Measurements from ENCODE around the gene CALHM3.

The CALHM3 gene

GRCh38 chr10:103459615-103460014 is 19.4 kb downstream of the CALHM3 start:
- no peak for DNase-seq (ENCODE audit: low read depth)
- H3K4me3 ChIP-seq (ENCODE audit: low read length), result no peak overlapping the region
- TF ChIP-seq CTCF (conservative IDR thresholded peaks at IDR 0.05; ENCODE audit: low read length), result no peak

- DNase-seq (ENCODE audit: low read depth), result no peak
- H3K4me3 ChIP-seq (ENCODE audit: low read length), result no peak within 1 kb of the TSS
Measured at GRCh38 chr10:103458720-103459119, 20.3 kb downstream of the CALHM3 start, which contains the start of gene CALHM1. TSS of gene CALHM1 (minus strand) at chr10:103458900. CDS start at chr10:103458751, 149 bp downstream.

GRCh38 chr10:103457896-103458583 is 21.0 kb downstream of the CALHM3 start:
- H3K4me3 ChIP-seq (ENCODE audit: low read length), result no peak overlapping the region
- DNase-seq (ENCODE audit: low read depth), result no peak
- no peak for TF ChIP-seq CTCF (conservative IDR thresholded peaks at IDR 0.05; ENCODE audit: low read length)

More at GRCh38 chr10:103458720-103459119, 20.3 kb downstream of the CALHM3 start, which contains the start of gene CALHM1:
- no peak for TF ChIP-seq CTCF (conservative IDR thresholded peaks at IDR 0.05; ENCODE audit: low read length)

DNA sequence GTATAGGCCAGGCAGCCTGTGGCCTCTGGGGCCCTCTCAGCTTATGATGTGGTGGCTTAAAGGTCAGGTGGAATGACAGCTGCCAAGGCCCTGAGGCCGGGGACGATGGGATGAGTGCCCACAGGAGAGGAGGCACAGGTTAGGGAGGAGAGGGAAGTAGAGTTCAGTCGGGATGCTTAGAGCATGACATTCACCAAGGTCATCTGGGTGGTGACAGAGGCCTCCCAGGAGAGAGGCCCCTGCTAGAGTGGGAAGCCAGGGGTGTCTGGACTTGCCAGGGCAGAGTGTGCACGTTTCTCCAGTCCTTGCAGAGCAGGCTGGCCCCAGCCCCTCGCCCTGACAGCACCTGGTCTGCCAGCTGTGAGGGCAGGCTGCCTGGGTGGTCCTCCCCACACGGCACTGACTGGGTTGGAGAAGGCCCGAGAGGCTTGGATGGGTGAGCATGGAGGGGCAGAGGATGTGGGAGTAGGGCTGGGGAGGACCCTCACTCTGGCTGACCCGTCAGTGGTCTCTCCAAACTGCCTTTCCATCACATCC is 21.8 kb downstream of the CALHM3 start:
- DNase-seq (ENCODE audit: low read depth), result no peak
- no peak for TF ChIP-seq CTCF (conservative IDR thresholded peaks at IDR 0.05; ENCODE audit: low read length)
- H3K4me3 ChIP-seq (ENCODE audit: low read length), result no peak overlapping the region

DNA sequence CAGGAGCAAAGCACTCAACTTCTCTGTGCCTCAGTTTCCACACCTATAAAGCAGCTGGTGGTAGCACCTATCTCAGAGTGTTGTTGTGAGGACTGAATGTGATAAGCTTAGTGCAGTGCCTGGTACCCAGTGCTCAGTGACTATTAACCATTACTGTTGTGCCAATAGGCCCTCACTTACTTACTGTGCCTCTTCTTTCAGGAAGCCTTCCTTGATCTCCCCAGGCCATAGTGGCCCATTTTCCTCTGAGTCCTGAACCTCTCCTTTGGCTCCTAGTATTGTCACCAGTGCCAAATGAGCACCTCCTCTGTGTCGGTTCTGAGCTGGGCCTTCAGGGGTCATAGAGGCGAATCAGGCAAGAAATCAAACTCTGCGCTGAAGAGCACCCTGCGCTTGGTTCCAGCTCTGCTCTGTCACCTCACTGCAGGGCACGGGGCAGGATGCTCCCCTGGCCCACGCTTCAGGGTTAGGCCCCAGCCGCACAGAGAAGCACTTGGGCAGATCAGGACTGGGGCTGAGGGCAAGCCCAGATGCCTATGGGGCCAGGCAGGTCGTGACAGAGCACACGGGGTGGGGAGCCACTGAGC is 22.9 kb downstream of the CALHM3 start:
- TF ChIP-seq CTCF (conservative IDR thresholded peaks at IDR 0.05; ENCODE audit: low read length), result no peak

GRCh38 chr10:103455235-103455634 is 23.8 kb downstream of the CALHM3 start:
- DNase-seq (ENCODE audit: low read depth), result no peak
- no peak for TF ChIP-seq CTCF (conservative IDR thresholded peaks at IDR 0.05; ENCODE audit: low read length)
- no peak overlapping the region for H3K4me3 ChIP-seq (ENCODE audit: low read length)

More for the DNA sequence above, 22.9 kb downstream of the CALHM3 start:
- no peak for DNase-seq (ENCODE audit: low read depth)
- H3K4me3 ChIP-seq (ENCODE audit: low read length), result no peak overlapping the region

GRCh38 chr10:103454026-103454425 is 25.0 kb downstream of the CALHM3 start:
- H3K4me3 ChIP-seq (ENCODE audit: low read length), result no peak overlapping the region
- no peak for DNase-seq (ENCODE audit: low read depth)
- TF ChIP-seq CTCF (conservative IDR thresholded peaks at IDR 0.05; ENCODE audit: low read length), result no peak
